Activated CD4-positive, alpha-beta T cell treated with anti-CD3 and anti-CD28 coated beads for 36 hours (primary cell): Measurements from ENCODE around the gene CTDSP2. TPM values are rescaled to one million over a fixed set of nuclear protein-coding genes. Genes with fewer than 3 reads are reported as not detected.

ENCODE experiments used
- ATAC-seq: fragments of 200-7000 bp; cut with Tn5 transposase; one replicate; pipeline ENCODE4 v1.10.0; 2021; ENCODE audit warnings: mild to moderate bottlenecking, moderate library complexity
- CTCF ChIA-PET: fragments of 350-600 bp; sonication (Branson Sonifier 250); formaldehyde crosslinking; loops from one replicate; lab custom pipeline; 2021; ENCODE audit warnings: antibody characterized with exemption; lab: Charles Lee
- POLR2A ChIA-PET: fragments of 350-600 bp; sonication (Branson Sonifier 250); formaldehyde crosslinking; loops from one replicate; lab custom pipeline; 2021; ENCODE audit warnings: antibody characterized with exemption, inconsistent platforms; lab: Charles Lee
- DNase-seq: peaks from one replicate; pipeline ENCODE4 v3.0.0-alpha.2; 2020
- H3K27ac Mint-ChIP-seq: one replicate; pipeline ENCODE4 v1.8.0; 2021; ENCODE audit warnings: mixed read lengths
- H3K27me3 Mint-ChIP-seq: one replicate; pipeline ENCODE4 v1.8.0; 2021; ENCODE audit warnings: mixed read lengths
- H3K36me3 Mint-ChIP-seq: one replicate; pipeline ENCODE4 v1.8.0; 2021; ENCODE audit warnings: low read depth, mixed read lengths
- H3K4me1 Mint-ChIP-seq: one replicate; pipeline ENCODE4 v1.8.0; 2021; ENCODE audit warnings: mixed read lengths
- H3K4me3 Mint-ChIP-seq: one replicate; pipeline ENCODE4 v1.8.0; 2021; ENCODE audit warnings: mild to moderate bottlenecking, moderate library complexity, mixed read lengths
- H3K9me3 Mint-ChIP-seq: one replicate; pipeline ENCODE4 v1.8.0; 2021; ENCODE audit warnings: low read depth, mixed read lengths
- intact Hi-C, 2 experiments: fragments of 100-400 bp; cut with DNase I in 1 of 2; cut with micrococcal nuclease in 1 of 2; formaldehyde crosslinking; loops; one replicate each; pipeline versions ENCODE4 v1.14.2 to v1.15.1; 2022 to 2024; cut with DNase I, micrococcal nuclease
- total RNA-seq, 2 experiments: library from RNA; stranded (reverse); gene quantifications; one replicate each; pipeline ENCODE4 v1.2.3, GENCODE V29; 2021

Gene CTDSP2
- total RNA-seq, 2 experiments from 2014 or later, result 80.9 to 85.4 TPM

- ATAC-seq (no peak), DNase-seq (no peak)
- ChIA-PET CTCF (interaction anchor here (0.6 to 5.2 kb wide), 9 partner anchors 10 to 69 kb away, joined by 3 to 62 read pairs (median 5); no protein-coding TSS in a partner anchor), POLR2A (interaction anchor here (0.6 kb wide), 2 partner anchors 9 to 71 kb away, joined by 4 read pairs; no protein-coding TSS in a partner anchor)
- H3K27ac Mint-ChIP-seq, result peak overlapping the region; percentile 58
- peaks cover 85% of the 10 kb centered on the region for H3K4me1 Mint-ChIP-seq
- H3K9me3 Mint-ChIP-seq, result no peaks in the 10 kb centered on the region
- no peaks in the 10 kb centered on the region for H3K27me3 Mint-ChIP-seq
- intact Hi-C loops, result no loop called here
- H3K36me3 Mint-ChIP-seq, result no peaks in the 10 kb centered on the region
- no peak overlapping the region for H3K4me3 Mint-ChIP-seq
Measured at GRCh38 chr12:57834086-57834876, 12.2 kb downstream of the CTDSP2 start.

GRCh38 chr12:57833672-57834071 lies 12.9 kb downstream of the CTDSP2 start:
- ChIA-PET CTCF (interaction anchor here (0.6 to 5.2 kb wide), 11 partner anchors 10 to 70 kb away, joined by 3 to 62 read pairs (median 4); partner anchors contain the start of gene TSFM), POLR2A (no interaction called here)
- peak overlapping the region; percentile 48 for H3K27ac Mint-ChIP-seq
- peaks cover 82% of the 10 kb centered on the region for H3K4me1 Mint-ChIP-seq
- H3K9me3 Mint-ChIP-seq, result no peaks in the 10 kb centered on the region
- ATAC-seq (no peak), DNase-seq (no peak)
- H3K4me3 Mint-ChIP-seq, result no peak overlapping the region
- H3K27me3 Mint-ChIP-seq, result no peaks in the 10 kb centered on the region
- intact Hi-C loops, result no loop called here
- H3K36me3 Mint-ChIP-seq, result peaks cover 3% of the 10 kb centered on the region

GRCh38 chr12:57832966-57833365 lies 13.6 kb downstream of the CTDSP2 start:
- Mint-ChIP-seq H3K9me3 (no peaks in the 10 kb centered on the region), H3K4me3 (no peak overlapping the region), H3K36me3 (peaks cover 8% of the 10 kb centered on the region), H3K27ac (no peak overlapping the region), H3K27me3 (no peaks in the 10 kb centered on the region), H3K4me1 (peaks cover 75% of the 10 kb centered on the region)
- intact Hi-C loops, result no loop called here
- CTCF ChIA-PET, result interaction anchor here (0.5 to 5.2 kb wide), 17 partner anchors 11 to 272 kb away, joined by 3 to 62 read pairs (median 4); partner anchors contain the start of genes EEF1AKMT3, METTL1 and TSFM
- POLR2A ChIA-PET, result no interaction called here
- DNase-seq, result no peak
- no peak for ATAC-seq

- POLR2A ChIA-PET, result interaction anchor here (0.6 kb wide), 1 partner anchor 73 kb away, joined by 4 read pairs; no protein-coding TSS in a partner anchor
- no peak overlapping the region for H3K4me3 Mint-ChIP-seq
- no peaks in the 10 kb centered on the region for H3K9me3 Mint-ChIP-seq
- peaks cover 51% of the 10 kb centered on the region for H3K4me1 Mint-ChIP-seq
- H3K27ac Mint-ChIP-seq, result peak overlapping the region; percentile 67
- ATAC-seq (no peak), DNase-seq (no peak)
- intact Hi-C loops, result no loop called here
- no peaks in the 10 kb centered on the region for H3K27me3 Mint-ChIP-seq
- peaks cover 11% of the 10 kb centered on the region for H3K36me3 Mint-ChIP-seq
- CTCF ChIA-PET, result interaction anchor here (0.7 to 2.9 kb wide), 7 partner anchors 12 to 76 kb away, joined by 3 to 45 read pairs (median 3); partner anchors contain the start of gene AVIL
Measured at GRCh38 chr12:57830393-57830792, 16.1 kb downstream of the CTDSP2 start.

GRCh38 chr12:57829025-57829777 lies 17.3 kb downstream of the CTDSP2 start:
- no peaks in the 10 kb centered on the region for H3K9me3 Mint-ChIP-seq
- H3K4me1 Mint-ChIP-seq, result peaks cover 44% of the 10 kb centered on the region
- peak overlapping the region; percentile 68 for H3K27ac Mint-ChIP-seq
- no peak for ATAC-seq
- ChIA-PET CTCF (interaction anchor here (0.8 to 2.9 kb wide), 5 partner anchors 13 to 77 kb away, joined by 3 to 45 read pairs (median 3); no protein-coding TSS in a partner anchor), POLR2A (interaction anchor here (1.1 kb wide), 1 partner anchor 10 kb away, joined by 3 read pairs; no protein-coding TSS in a partner anchor)
- peaks cover 12% of the 10 kb centered on the region for H3K36me3 Mint-ChIP-seq
- H3K27me3 Mint-ChIP-seq, result no peaks in the 10 kb centered on the region
- H3K4me3 Mint-ChIP-seq, result no peak overlapping the region
- intact Hi-C loops, result no loop called here
- no peak for DNase-seq

GRCh38 chr12:57826966-57827365 lies 19.6 kb downstream of the CTDSP2 start:
- H3K27ac Mint-ChIP-seq, result no peak overlapping the region
- DNase-seq, result no peak

GRCh38 chr12:57826400-57826799 lies 20.1 kb downstream of the CTDSP2 start:
- ChIA-PET CTCF (interaction anchor here (1.4 kb wide), 1 partner anchor 72 kb away, joined by 3 read pairs; no protein-coding TSS in a partner anchor), POLR2A (no interaction called here)
- H3K27me3 Mint-ChIP-seq, result no peaks in the 10 kb centered on the region
- peaks cover 16% of the 10 kb centered on the region for H3K4me1 Mint-ChIP-seq
- H3K36me3 Mint-ChIP-seq, result peaks cover 17% of the 10 kb centered on the region
- H3K27ac Mint-ChIP-seq, result no peak overlapping the region
- H3K4me3 Mint-ChIP-seq, result no peak overlapping the region
- no peak for DNase-seq
- H3K9me3 Mint-ChIP-seq, result no peaks in the 10 kb centered on the region
- ATAC-seq, result no peak
- intact Hi-C loops, result no loop called here

More at GRCh38 chr12:57826966-57827365, 19.6 kb downstream of the CTDSP2 start:
- ChIA-PET CTCF (interaction anchor here (0.6 to 1.4 kb wide), 2 partner anchors 72 to 166 kb away, joined by 3 read pairs; no protein-coding TSS in a partner anchor), POLR2A (no interaction called here)
- Mint-ChIP-seq H3K4me1 (peaks cover 22% of the 10 kb centered on the region), H3K4me3 (no peak overlapping the region), H3K36me3 (peaks cover 15% of the 10 kb centered on the region), H3K9me3 (no peaks in the 10 kb centered on the region), H3K27me3 (no peaks in the 10 kb centered on the region)
- no peak for ATAC-seq
- intact Hi-C loops, result no loop called here

- Mint-ChIP-seq H3K27me3 (no peaks in the 10 kb centered on the region), H3K4me3 (no peak overlapping the region), H3K4me1 (peaks cover 14% of the 10 kb centered on the region), H3K36me3 (peaks cover 17% of the 10 kb centered on the region), H3K9me3 (no peaks in the 10 kb centered on the region), H3K27ac (peak overlapping the region; percentile 35)
- POLR2A ChIA-PET, result no interaction called here
- ATAC-seq (no peak), DNase-seq (no peak)
- CTCF ChIA-PET, result interaction anchor here (0.6 to 1.6 kb wide), 7 partner anchors 11 to 377 kb away, joined by 3 to 9 read pairs (median 3); no protein-coding TSS in a partner anchor
- intact Hi-C loops, result no loop called here
Measured at GRCh38 chr12:57825451-57825850, 21.1 kb downstream of the CTDSP2 start.

GRCh38 chr12:57823908-57824640 lies 22.5 kb downstream of the CTDSP2 start:
- CTCF ChIA-PET, result interaction anchor here (0.7 to 1.6 kb wide), 5 partner anchors 21 to 151 kb away, joined by 3 to 4 read pairs (median 4); no protein-coding TSS in a partner anchor
- Mint-ChIP-seq H3K4me3 (no peak overlapping the region), H3K9me3 (no peaks in the 10 kb centered on the region), H3K27ac (no peak overlapping the region), H3K4me1 (peaks cover 3% of the 10 kb centered on the region), H3K36me3 (peaks cover 16% of the 10 kb centered on the region), H3K27me3 (no peaks in the 10 kb centered on the region)
- ATAC-seq (no peak), DNase-seq (no peak)
- POLR2A ChIA-PET, result interaction anchor here (0.6 kb wide), 1 partner anchor 33 kb away, joined by 7 read pairs; no protein-coding TSS in a partner anchor
- intact Hi-C loops, result no loop called here

GRCh38 chr12:57823131-57823907 lies 23.2 kb downstream of the CTDSP2 start:
- intact Hi-C loops, result no loop called here
- no peaks in the 10 kb centered on the region for H3K27me3 Mint-ChIP-seq
- DNase-seq (no peak), ATAC-seq (no peak)
- H3K27ac Mint-ChIP-seq, result no peak overlapping the region
- no peak overlapping the region for H3K4me3 Mint-ChIP-seq
- H3K36me3 Mint-ChIP-seq, result peaks cover 10% of the 10 kb centered on the region
- no peaks in the 10 kb centered on the region for H3K9me3 Mint-ChIP-seq
- no peaks in the 10 kb centered on the region for H3K4me1 Mint-ChIP-seq
- ChIA-PET POLR2A (interaction anchor here (0.6 kb wide), 1 partner anchor 32 kb away, joined by 7 read pairs; no protein-coding TSS in a partner anchor), CTCF (interaction anchor here (0.7 to 1.1 kb wide), 3 partner anchors 9 to 813 kb away, joined by 3 to 5 read pairs (median 3); no protein-coding TSS in a partner anchor)
